SK-N-SH (cell line): ENCODE measurements around the gene KRTAP2-1. TPM values are rescaled to one million over a fixed set of nuclear protein-coding genes. Genes with fewer than 3 reads are reported as not detected.
"Not testable (repeated sequence)": the region's sequence is repeated elsewhere in the genome, so short reads cannot be mapped to it uniquely, and the experiment has no call there.

ENCODE experiments used
- CTCF ChIA-PET: fragments of 300-600, 350-600 bp; formaldehyde crosslinking; extraction: SDS; loops from one replicate; lab custom pipeline; 2021; lab: Yijun Ruan, JAX
- POLR2A ChIA-PET: fragments of 350-600 bp; sonication (Branson Sonifier 250); formaldehyde crosslinking; extraction: SDS; loops from one replicate; lab custom pipeline; 2020; ENCODE audit warnings: antibody characterized with exemption, inconsistent platforms; lab: Yijun Ruan, JAX
- DNase-seq: peaks from one replicate; pipeline ENCODE4 v3.0.0; 2012
- H2AFZ ChIP-seq: fragments of 200-600 bp; sonication (generic); 2 replicates; pipeline ENCODE4 v1.8.1; 2016; ENCODE audit warnings: antibody characterized with exemption, mild to moderate bottlenecking, low read depth
- H3F3A ChIP-seq: fragments of 200-600 bp; sonication (generic); replicated peaks from 2 replicates; pipeline ENCODE3; 2016; ENCODE audit warnings: antibody characterized with exemption, mild to moderate bottlenecking; ENCODE audit not compliant: insufficient read depth
- H3K27ac ChIP-seq, 2 experiments: fragments of 200-500 bp in 1 of 2; fragments of 200-600 bp in 1 of 2; sonication (Bioruptor generic) in 1 of 2; sonication (generic), shearing (Covaris generic) in 1 of 2; 2 replicates each; pipeline versions ENCODE4 v1.5.1 to v1.6.1; 2014 to 2016; ENCODE audit warnings: low read depth in 2 of 2, inconsistent platforms in 1 of 2, low read length in 1 of 2, mild to moderate bottlenecking in 1 of 2, mixed read lengths in 1 of 2
- H3K27me3 ChIP-seq: fragments of 200-600 bp; sonication (generic), shearing (Covaris generic); 2 replicates; pipeline ENCODE4 v1.6.1; 2016; ENCODE audit warnings: mixed run types; ENCODE audit not compliant: insufficient read depth
- H3K36me3 ChIP-seq, 2 experiments: fragments of 200-500 bp in 1 of 2; fragments of 200-600 bp in 1 of 2; sonication (Bioruptor generic) in 1 of 2; sonication (generic) in 1 of 2; replicated peaks in 1 of 2; 2 replicates each; pipeline versions ENCODE3 to v1.5.1; 2014 to 2016; ENCODE audit warnings: low read length in 1 of 2, mild to moderate bottlenecking in 1 of 2; ENCODE audit not compliant: insufficient read depth in 2 of 2, control insufficient read depth in 1 of 2
- H3K4me1 ChIP-seq, 2 experiments: fragments of 200-500 bp in 1 of 2; fragments of 200-600 bp in 1 of 2; sonication (Bioruptor generic) in 1 of 2; sonication (generic), shearing (Covaris generic) in 1 of 2; 2 replicates each; pipeline versions ENCODE4 v1.5.1 to v1.6.1; 2014 to 2016; ENCODE audit warnings: low read depth in 1 of 2, low read length in 1 of 2, mixed run types in 1 of 2; ENCODE audit not compliant: insufficient read depth in 2 of 2, control insufficient read depth in 1 of 2
- H3K4me2 ChIP-seq: fragments of 200-600 bp; sonication (generic), shearing (Covaris generic); 2 replicates; pipeline ENCODE4 v1.6.1; 2017; ENCODE audit warnings: mixed run types
- H3K4me3 ChIP-seq, 2 experiments: fragments of 200-500 bp in 1 of 2; fragments of 200-600 bp in 1 of 2; sonication (Bioruptor generic) in 1 of 2; sonication (generic), shearing (Covaris generic) in 1 of 2; 2 replicates each; pipeline versions ENCODE4 v1.5.1 to v1.8.1; 2014 to 2016; ENCODE audit warnings: low read depth in 2 of 2, inconsistent platforms in 1 of 2, low read length in 1 of 2, mild to moderate bottlenecking in 1 of 2, mixed read lengths in 1 of 2, moderate library complexity in 1 of 2
- H3K79me2 ChIP-seq: fragments of 200-600 bp; sonication (generic); 2 replicates; pipeline ENCODE4 v1.8.1; 2017; ENCODE audit warnings: mild to moderate bottlenecking; ENCODE audit not compliant: insufficient read depth
- H3K9ac ChIP-seq: fragments of 200-600 bp; sonication (generic); 2 replicates; pipeline ENCODE4 v1.6.1; 2017; ENCODE audit warnings: mixed run types
- H3K9me2 ChIP-seq: fragments of 200-600 bp; sonication (generic); 2 replicates; pipeline ENCODE4 v1.6.1; 2017; ENCODE audit warnings: mixed run types
- H3K9me3 ChIP-seq: fragments of 200-600 bp; sonication (generic); 2 replicates; pipeline ENCODE4 v1.6.1; 2017; ENCODE audit warnings: mixed run types, mild to moderate bottlenecking, moderate library complexity
- H4K20me1 ChIP-seq: fragments of 200-600 bp; sonication (generic); 2 replicates; pipeline ENCODE4 v1.6.1; 2017; ENCODE audit warnings: mild to moderate bottlenecking, mixed run types; ENCODE audit not compliant: insufficient read depth
- ELF1 ChIP-seq: IDR thresholded peaks from 2 replicates; pipeline ENCODE4 v1.4.0; 2012
- GABPA ChIP-seq: IDR thresholded peaks from 2 replicates; pipeline ENCODE4 v1.4.0; 2012; ENCODE audit warnings: low read depth, mild to moderate bottlenecking
- IRF3 ChIP-seq: fragments of 150-350 bp; IDR thresholded peaks from 2 replicates; pipeline ENCODE4 v1.6.1; 2016; ENCODE audit warnings: mild to moderate bottlenecking, low read depth, low read length
- MAX ChIP-seq: IDR thresholded peaks from 2 replicates; pipeline ENCODE4 v1.4.0; 2012; ENCODE audit warnings: low read depth
- MEF2A ChIP-seq: IDR thresholded peaks from 2 replicates; pipeline ENCODE4 v1.4.0; 2012; ENCODE audit warnings: low read depth, borderline replicate concordance
- NFIC ChIP-seq: IDR thresholded peaks from 2 replicates; pipeline ENCODE4 v1.4.0; 2012; ENCODE audit warnings: borderline replicate concordance
- NRF1 ChIP-seq: IDR thresholded peaks from 2 replicates; pipeline ENCODE4 v1.6.1; 2012; ENCODE audit warnings: low read depth, mild to moderate bottlenecking, low read length
- RAD21 ChIP-seq: IDR thresholded peaks from 2 replicates; pipeline ENCODE4 v1.6.1; 2012; ENCODE audit warnings: mild to moderate bottlenecking, low read length
- RCOR1 ChIP-seq: fragments of 150-350 bp; IDR thresholded peaks from 2 replicates; pipeline ENCODE4 v1.6.1; 2017; ENCODE audit warnings: antibody characterized with exemption, low read length
- RXRA ChIP-seq: IDR thresholded peaks from 2 replicates; pipeline ENCODE4 v1.4.0; 2012; ENCODE audit warnings: low read depth, mild to moderate bottlenecking, borderline replicate concordance
- SMC3 ChIP-seq: IDR thresholded peaks from 2 replicates; pipeline ENCODE4 v1.6.1; 2012; ENCODE audit warnings: low read depth, low read length, improper control_type of control experiment
- USF2 ChIP-seq: fragments of 150-350 bp; IDR thresholded peaks from 2 replicates; pipeline ENCODE4 v1.6.1; 2017; ENCODE audit warnings: antibody characterized with exemption, low read length, low read depth, borderline replicate concordance
- ZBTB33 ChIP-seq: IDR thresholded peaks from 2 replicates; pipeline ENCODE4 v1.4.0; 2012; ENCODE audit warnings: low read depth, borderline replicate concordance
- WGBS: methylation state at CpG from one replicate; pipeline ENCODE4 v1.1.6; 2017; ENCODE audit warnings: low lambda C conversion rate; 5-methylcytosine and 5-hydroxymethylcytosine counted together
- polyA plus RNA-seq, 3 experiments: library from polyadenylated mRNA; depleted of rRNA; stranded (reverse); fragments of >200 nt; gene quantifications; 2 replicates each; pipeline ENCODE4 v1.2.3, GENCODE V29; 2012

Gene KRTAP2-1
- polyA plus RNA-seq, 1 of the 3 experiments (the other 2 are of a cell fraction), result not detected

GRCh38 chr17:41037853-41038350 is 9.2 kb downstream of the KRTAP2-1 start (continued):
- TF ChIP-seq MAX, result no peak
- no peak for TF ChIP-seq RCOR1
- TF ChIP-seq ELF1, result no peak
- no peak for TF ChIP-seq SMC3
- TF ChIP-seq NFIC, result no peak
- no peak for TF ChIP-seq RAD21
- TF ChIP-seq MEF2A, result no peak
- no peak for TF ChIP-seq RXRA
- TF ChIP-seq GABPA, result no peak
- no peak for TF ChIP-seq NRF1
- TF ChIP-seq IRF3, result no peak

GRCh38 chr17:41034346-41034935 is 12.7 kb downstream of the KRTAP2-1 start, which contains the start of gene KRTAP1-3:
KRTAP1-3 (minus strand) TSS chr17:41034874; CDS start chr17:41034821, 53 bp downstream.
- DNase-seq, H3K9ac ChIP-seq, H4K20me1 ChIP-seq, H3K36me3 ChIP-seq, H3K9me3 ChIP-seq, H3K4me1 ChIP-seq, H3F3A ChIP-seq, H3K4me2 ChIP-seq, POLR2A ChIA-PET, H3K79me2 ChIP-seq, CTCF ChIA-PET, H3K27ac ChIP-seq, H2AFZ ChIP-seq, H3K4me3 ChIP-seq, H3K9me2 ChIP-seq: not testable (repeated sequence)
- peaks cover 22% of the 10 kb centered on the region for H3K27me3 ChIP-seq
- WGBS, result 31% methylated on average over 5 of the region's 10 CpGs

- H3K9me3 ChIP-seq, result no peaks in the 10 kb centered on the region
- no peak within 1 kb of the TSS for H2AFZ ChIP-seq
- DNase-seq, result no peak
- ChIA-PET CTCF (interaction anchor here (0.8 to 1.6 kb wide), 2 partner anchors 227 to 299 kb away, joined by 3 to 4 read pairs; no protein-coding TSS in a partner anchor), POLR2A (no interaction called here)
- H3K9ac ChIP-seq, result no peak within 1 kb of the TSS
- H3K4me1 ChIP-seq, result no peaks in the 10 kb centered on the region
- no peaks in the 10 kb centered on the region for H3K36me3 ChIP-seq
- H3K9me2 ChIP-seq, result no peaks in the 10 kb centered on the region
- no peaks in the 10 kb centered on the region for H3F3A ChIP-seq
- H3K4me2 ChIP-seq, result no peak within 1 kb of the TSS
- no peak within 1 kb of the TSS for H3K4me3 ChIP-seq
- no peaks in the 10 kb centered on the region for H3K79me2 ChIP-seq
- WGBS, result 5% methylated on average over 7 of the region's 12 CpGs
- H3K27me3 ChIP-seq, result peaks cover 48% of the 10 kb centered on the region
- no peak within 1 kb of the TSS for H3K27ac ChIP-seq
- no peaks in the 10 kb centered on the region for H4K20me1 ChIP-seq
- TF ChIP-seq USF2 (no peak), MEF2A (no peak), ZBTB33 (no peak)
Measured at GRCh38 chr17:41029633-41030245, 17.4 kb downstream of the KRTAP2-1 start, which contains the start of gene KRTAP1-4. KRTAP1-4 (minus strand) TSS chr17:41030195; CDS start chr17:41030078, 117 bp downstream.
